Fibroblast of skin of scalp (primary cell): ENCODE measurements around the gene ABHD13.
"Not testable (repeated sequence)": the region's sequence is repeated elsewhere in the genome, so short reads cannot be mapped to it uniquely, and the experiment has no call there.

ENCODE experiments used
- DNase-seq: peaks from one replicate; pipeline ENCODE4 v3.0.0-alpha.2; 2013

The ABHD13 gene

DNA sequence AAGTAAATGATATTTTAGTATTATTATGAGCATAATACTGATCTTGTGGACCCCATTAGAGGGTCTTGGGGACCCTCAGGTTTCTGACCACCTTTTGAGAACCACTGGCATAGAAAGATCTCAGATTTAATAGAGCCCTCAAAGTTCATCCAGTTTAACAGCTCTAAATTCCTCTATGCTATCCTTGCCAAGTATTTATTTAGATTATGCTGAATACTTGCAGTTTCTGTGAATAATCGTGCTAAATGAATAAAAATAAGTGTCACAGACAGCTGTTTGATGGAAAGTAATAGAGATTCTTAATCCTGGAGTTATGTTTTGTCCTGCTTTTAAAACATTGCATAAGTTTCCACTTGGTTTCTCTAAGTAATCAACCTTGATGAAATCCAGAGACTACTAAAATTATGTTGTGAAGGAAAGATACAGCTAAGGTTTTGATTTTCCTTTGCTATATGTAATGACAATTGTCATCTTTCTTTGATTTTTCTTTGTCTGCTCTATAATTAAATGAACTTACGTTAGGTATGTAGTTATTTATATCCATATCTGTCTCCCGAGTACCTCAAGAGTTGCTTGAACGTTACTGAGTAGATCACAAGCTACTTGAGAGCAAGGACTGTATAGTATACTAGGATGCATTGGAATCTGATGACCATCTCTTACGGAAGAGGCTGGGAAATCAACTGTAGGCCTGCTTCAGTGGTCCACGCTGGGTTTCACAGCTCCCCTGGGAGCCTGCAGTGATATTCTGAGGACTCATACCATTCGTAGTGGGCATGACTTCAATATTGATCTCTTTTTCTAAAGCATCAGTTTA lies 5.7 kb downstream of the ABHD13 start:
- DNase-seq: no peak

DNA sequence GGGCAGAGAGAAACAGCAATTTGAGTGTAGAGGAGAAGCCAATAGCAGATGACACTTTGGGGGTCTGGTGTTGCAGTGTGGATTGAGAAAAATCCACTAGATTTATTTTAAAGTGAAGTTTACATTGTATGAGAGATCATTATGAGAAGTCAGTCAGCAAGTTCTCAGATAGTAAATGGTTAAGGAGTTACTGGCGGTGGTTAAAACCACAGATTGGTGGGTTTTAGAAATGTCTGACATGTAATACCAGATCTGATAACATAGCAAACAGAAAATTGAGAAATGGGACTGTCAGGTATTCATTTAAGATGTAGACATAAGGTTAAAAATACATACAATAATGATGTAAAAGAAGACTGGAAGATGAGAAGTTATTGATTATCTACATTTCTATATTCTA lies 7.2 kb downstream of the ABHD13 start:
- DNase-seq: no peak

DNA sequence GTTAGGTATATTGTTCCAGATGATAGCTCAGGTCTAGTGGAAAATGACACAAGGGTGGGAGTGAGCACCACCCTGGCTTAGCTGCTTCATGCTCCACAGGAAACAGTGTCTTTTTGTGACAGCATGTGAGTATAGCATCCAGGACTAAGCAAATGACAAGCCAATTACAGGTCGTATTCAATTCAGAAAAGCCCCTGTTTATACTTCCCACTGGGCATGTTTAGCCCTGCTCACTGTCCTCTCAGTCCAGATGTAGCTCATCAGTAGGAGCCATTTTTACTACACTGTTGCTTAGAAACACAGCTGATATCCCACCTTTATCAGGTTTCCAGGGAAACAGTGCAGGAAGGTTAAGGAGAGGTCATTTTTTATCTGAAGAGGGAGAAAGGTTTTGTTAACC lies 8.0 kb downstream of the ABHD13 start:
- no peak for DNase-seq

DNA sequence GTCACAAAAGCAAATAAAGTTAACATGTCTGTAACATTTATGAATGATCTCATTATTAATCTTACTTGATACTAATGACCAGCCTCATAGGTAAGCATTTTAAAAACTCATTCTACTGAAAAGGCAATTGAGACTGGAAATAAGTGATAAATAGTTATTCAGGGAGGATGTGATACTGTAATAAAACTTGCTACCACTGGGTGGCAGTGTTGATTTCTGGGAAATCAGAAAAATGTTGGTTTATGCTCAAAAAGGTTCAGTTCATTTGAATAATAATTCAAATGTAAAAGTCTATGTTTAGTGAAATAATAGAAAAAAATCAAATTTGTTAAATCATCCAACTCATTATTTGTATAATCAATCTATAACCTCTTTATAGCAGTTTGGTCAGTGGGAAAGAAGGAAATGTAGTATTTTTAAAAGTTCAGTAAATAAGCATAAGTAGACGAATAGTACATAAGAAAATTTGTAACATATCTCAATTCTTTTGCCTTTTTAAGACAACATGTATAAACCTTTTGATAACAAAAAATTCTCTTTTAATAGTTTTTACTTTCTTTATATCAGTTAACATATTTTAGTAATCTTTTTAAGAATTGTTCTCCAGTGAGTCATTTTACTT lies 9.6 kb downstream of the ABHD13 start:
- DNase-seq: peak; percentile 35

DNA sequence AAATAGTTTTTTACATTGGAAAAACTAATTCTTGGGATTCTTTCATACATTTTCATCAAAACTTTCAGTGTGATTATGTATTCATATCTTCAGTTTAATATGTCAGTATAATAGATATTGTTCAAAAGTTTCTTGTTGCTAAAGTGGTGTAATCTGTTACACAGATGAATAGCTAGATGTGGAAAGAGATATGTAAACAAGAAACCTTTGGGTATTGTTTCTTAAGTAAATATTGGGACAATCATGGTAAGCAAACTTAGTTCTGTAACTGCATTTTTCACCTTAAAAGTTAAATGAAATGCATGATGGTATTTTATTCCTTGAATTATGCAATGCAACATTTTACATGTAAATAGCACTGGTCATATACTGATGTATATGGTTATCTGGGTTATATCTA lies 12.2 kb downstream of the ABHD13 start:
- DNase-seq: no peak

DNA sequence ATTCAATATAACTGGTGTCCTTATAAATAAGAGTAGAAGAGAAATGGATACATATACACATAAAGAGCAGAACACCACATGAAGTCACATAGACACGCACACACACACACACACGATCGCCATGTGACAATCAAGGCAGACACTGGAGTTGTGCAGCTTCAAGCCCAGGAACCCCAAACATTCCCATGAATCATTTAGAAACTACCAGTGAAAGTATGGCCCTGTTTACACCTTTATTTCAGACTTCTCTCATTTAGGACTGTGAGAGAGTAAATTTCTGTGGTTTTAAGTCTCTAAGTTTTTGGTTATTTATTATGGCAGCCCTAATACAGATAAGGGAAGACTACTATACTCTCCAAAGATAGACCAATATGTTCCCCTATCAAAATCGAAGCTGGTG lies 31.0 kb downstream of the ABHD13 start:
- DNase-seq: no peak

DNA sequence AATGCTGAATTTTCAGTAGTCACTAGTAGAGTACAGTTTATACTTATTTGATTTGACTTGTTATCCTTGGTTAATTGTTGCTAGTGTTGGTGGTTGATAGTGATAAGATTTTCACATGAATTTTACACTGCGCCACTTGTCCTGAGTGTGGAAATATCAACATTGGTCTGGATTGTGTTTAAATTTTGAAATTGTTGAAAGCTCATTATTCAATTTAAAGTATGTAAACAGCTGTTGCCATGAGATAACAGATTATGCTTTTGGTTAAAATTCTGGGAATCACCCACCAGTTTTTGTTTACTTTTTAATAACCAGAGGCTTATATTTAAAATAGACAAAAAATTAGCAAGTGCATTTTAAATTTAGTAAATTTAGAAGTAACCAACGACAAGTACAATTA lies 39.1 kb downstream of the ABHD13 start:
- DNase-seq: no peak

DNA sequence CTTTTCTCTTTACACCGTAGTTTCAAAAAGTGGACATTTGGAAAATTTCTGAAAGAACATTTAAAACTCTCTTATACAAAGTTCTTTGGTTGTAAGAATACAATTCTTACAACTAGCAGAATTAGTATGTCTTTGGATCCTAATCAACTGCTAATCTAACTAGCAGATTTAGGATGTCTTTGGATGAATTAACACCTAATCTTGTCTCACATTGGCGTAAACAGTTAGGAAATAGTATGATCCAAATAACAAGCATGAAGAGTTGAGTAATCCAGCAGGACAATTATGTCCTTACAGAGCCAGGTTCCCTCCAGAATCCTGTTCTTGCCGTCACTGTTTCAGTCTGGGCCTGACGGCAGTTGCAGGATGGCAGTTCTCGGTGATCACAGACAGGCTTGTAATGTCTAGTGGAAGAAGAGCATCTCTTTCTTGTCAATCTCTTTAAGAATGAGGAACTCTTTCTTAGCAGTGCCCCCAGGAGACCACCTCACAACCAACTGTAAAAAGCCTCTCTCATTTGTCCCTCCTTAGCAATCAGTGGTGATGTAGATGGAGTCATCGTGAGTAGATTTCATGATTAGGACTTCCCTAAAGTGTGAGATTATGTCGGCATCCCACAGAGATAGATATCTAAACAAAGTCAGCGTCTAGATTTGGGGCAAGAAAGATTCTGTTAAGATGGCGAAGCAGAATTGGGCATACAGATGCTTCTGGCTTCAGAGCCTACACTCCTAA lies 45.6 kb downstream of the ABHD13 start:
- no peak for DNase-seq

DNA sequence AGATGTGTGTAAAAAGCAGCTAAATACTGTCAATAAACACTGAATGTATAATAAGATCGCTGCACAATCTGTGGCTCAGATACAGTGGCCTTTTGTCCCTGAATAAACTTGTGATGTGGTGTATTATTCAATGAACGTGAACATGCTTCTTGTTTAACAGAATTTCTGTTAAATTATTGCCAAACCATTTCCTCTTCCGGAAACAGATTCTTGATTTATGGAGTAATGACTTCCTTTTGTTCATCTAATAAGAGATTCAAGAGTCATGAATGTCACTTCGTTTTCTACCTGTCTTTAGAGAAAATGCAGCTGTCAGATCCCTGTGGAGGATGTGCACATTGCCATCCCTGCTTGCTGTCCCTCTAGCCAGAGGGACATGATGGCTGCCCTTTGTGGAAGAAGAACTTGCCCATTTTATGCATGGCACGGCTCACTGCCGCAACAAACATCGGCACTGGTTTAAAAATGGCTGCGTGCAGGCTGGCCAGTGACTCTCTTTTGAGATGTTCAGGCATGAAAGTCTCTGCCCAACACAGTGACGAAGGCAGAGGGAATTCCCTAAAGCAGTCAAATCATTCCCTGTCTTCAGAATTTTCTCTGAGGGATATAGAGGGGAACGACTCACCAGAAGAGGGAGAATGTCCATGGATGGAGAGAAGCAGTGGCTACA lies 48.3 kb downstream of the ABHD13 start:
- DNase-seq: no peak

DNA sequence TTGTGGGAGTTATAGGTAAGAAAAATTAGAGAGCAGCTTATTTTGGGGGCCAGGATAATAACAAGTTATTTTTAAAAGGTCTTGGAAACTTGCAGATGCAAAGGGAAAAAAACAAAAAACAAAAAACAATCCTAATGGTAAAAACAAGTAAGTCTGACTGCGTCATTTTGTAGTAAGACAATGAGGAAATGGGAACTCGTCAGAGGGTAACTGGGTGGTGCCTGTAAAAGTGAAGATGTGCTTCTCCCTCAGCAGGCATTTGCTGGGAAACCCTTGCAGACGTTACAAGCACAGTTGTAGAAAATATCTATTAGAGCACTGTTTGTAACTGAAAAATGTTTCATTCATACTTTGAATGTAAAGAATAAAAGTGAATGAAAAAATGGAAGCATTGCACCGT lies 49.2 kb downstream of the ABHD13 start:
- DNase-seq: no peak

DNA sequence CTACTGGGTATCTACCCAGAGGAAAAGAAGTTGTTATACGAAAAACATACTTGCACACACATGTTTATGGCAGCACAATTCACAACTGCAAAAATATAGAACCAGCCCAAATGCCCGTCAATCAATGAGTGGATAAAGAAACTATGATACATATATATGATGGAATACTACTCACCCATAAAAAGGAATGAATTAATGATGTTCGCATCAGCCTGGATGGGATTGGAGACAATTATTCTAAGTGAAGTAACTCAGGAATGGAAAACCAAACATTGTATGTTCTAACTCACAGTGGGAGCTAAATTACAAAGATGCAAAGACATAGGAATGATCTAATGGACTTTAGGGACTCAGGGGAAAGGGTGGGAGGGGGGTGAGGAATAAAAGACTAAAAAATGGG lies 49.7 kb downstream of the ABHD13 start:
- not testable (repeated sequence) for DNase-seq

DNA sequence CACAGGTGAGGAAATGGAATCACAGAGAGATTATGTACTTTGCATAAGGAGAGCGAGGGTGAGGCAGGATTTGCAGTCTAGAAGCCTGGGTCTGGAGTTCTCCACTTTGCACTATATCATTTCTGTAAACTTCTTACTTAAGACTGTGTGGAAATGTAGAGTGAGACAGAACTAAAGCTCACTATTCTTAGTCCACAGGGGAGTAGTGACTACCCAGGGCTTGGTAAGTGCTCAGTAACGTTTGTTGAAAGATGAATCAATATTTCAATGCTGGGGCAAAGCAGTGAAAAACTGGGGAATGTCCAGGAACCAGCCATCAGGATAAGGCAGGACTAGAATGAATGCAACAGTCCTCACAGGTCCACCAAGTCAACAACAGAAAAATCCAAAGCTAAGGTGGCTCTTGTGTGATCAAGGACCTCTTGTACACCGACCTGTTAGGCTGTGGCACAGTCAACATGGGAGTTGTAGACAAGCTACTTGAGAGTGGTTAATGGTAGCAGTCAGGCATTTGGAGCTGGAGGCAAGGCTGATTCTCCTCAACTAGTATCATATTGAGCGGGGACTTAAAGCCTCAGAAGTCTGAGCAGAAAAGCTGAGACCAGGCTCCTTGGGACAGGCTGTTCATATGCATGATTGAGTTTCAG lies 50.4 kb downstream of the ABHD13 start:
- no peak for DNase-seq

DNA sequence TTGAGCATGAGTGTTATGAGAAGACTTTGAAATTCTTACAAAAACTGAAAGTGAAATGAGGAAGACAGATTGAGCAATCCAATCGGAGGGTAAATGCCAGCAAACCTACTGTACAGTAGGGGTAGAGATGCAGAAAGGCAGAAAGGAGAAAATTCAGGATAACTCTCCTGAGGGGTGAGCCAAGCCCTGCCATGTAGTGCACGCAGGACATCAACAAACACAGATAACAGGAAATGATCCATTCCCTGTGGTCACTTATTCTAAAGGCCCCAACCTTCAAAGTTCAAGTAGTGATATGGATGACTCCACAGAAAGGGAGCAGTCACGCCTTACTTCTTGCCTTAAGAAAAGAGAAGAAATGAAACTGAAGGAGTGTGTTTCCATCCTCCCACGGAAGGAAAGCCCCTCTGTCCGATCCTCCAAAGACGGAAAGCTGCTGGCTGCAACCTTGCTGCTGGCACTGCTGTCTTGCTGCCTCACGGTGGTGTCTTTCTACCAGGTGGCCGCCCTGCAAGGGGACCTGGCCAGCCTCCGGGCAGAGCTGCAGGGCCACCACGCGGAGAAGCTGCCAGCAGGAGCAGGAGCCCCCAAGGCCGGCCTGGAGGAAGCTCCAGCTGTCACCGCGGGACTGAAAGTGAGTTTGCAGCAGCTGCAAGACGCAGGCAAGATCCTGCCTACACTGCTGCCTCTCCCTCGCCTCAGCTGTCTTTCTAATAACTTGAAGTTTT lies 51.6 kb downstream of the ABHD13 start, which contains the start of gene TNFSF13B:
Gene TNFSF13B, plus strand, starts transcription at position 118 of the 728 bp plus-strand sequence. Its CDS starts 178 bp downstream, at position 296.
- DNase-seq: peak; percentile 14

DNA sequence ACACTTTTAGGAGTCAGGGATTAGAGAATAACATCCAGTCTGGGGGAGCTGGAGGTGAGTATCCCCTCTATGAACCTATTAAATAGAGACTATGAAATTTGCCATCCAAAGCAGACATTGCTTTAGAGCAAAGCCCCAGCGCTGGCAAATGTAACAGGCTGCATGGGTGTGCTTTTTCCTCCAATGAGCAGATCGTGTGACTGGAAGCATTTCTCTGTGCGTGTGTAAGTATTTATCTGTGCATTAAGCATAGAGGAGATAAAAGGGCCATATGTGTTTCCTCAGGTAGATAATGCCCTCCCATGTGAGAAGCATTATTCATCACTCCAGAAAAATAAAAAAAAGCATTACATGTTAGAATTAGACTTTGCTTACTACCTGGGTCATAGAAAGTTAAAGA lies 52.2 kb downstream of the ABHD13 start:
- DNase-seq: no peak

DNA sequence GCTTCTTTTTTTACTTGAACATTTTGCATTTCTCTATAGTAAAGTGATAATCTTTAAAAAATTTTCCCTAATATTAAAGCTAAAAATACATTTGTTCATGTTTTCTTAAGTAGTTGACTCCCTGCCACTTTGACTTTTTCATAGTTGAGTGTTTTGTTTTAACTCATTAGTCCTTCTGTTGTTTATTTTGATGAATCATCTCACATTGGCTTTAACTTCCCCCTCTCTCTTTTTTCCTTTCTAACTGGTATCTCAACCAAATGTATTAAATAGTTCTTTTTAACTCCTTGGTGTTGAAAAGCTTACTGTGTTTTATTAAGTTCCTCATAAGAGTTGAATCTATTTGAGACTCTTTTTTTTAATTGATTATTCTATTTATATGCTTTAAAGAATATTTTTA lies 54.1 kb downstream of the ABHD13 start:
- DNase-seq: peak; percentile 21

DNA sequence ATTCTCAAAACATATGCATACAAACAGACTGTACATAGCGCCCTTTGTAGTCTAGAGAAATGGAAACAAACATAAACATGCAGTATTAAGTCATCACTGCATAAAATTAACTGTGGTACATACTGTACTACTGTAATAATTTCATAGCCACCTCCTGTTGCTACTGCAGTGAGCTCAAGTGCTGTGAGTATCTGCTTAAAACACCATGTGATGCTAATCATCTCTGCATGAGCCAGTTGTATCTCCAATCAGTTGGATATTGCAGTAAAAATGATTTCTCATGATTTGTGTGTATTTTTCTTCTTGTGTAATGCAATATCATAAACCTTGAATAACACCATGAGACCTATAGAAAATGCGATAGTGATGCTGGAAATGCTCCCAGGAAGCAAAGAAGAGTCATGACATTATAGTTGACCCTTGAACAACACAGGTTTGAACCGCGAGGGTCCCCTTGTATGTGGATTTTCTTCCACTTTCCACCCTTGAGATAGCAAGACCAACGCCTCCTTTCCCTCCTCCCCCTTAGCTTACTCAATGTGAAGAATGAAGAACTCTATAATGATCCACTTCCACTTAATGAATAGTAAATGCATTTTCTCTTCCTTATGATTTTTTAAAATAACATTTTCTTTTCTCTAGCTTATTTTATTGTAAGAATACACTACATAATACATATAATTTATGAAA lies 55.4 kb downstream of the ABHD13 start:
- no peak for DNase-seq

DNA sequence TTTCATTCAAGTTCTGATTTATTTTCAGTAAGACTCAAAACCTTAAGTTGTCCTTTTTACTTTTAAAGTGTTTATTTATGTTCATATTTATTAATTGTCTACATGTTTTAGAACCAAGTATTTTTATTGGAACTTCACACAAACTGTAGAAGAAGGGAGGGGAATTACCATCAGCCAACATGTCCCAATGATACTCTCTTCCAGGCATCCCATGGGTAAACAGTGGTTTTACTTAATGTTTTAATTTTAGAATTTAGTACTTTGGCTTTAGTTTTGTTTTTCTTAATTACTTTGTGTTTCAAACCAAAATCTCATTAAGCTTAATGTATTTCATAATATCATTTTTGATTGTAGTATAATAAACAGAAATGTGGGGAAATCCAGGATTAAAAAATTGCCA lies 56.5 kb downstream of the ABHD13 start:
- no peak for DNase-seq

DNA sequence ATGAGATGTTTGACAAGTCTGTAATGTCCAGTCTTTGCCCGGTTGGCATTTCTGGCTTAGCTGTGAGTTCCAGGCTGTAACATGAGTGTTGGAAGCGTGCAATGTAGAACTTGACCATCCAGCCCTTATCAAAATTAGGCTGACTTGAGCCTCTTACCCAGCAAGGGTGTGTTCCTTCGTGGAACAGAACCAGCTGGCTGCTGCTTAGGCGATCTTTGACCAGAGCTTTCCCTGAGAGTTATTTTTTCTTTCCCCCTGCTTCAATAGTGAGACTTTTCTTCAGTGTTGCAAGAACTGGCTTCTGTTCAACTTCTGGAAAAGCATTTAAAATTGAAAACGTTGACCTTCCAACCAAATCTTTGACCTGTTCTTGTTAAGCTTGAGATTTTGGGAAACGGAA lies 57.9 kb downstream of the ABHD13 start:
- DNase-seq: no peak

DNA sequence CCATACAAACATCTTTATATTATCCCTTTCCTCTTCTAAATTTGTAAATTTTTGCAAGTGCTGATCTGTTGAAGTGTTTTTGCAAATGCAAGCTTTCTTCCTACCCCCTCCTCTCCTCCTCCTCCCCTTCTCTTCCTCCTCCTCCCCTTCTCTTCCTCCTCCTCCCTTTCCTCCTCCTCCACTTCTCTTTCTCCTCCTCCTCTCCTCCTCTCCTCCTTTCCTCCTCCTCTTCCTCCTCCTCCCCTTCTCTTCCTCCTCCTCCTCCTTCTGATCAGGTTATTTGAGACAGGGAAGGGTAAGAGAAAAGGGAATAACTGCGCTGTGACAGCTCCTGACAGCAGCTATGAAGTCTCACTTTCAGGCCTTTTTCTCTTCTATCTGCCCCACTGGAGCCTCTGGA lies 60.3 kb downstream of the ABHD13 start:
- no peak for DNase-seq

DNA sequence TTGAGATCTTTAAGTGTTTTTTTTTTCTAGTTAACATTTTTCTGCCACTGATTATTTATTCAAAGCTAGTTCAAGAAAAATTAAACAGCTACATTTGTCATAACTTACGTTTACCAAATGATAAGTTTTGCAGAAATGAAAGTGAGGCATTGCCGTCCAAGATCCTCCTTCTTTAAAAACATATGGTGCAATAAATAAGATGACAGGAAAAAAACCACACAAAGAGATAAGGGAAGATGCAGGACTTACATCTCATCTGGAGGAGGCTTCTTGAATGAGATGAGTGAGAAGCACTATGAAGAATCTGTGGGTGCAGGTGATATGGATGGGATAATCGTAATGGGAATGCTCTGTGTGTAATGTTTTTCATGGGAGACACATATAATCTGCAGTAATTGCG lies 63.7 kb downstream of the ABHD13 start:
- DNase-seq: no peak

DNA sequence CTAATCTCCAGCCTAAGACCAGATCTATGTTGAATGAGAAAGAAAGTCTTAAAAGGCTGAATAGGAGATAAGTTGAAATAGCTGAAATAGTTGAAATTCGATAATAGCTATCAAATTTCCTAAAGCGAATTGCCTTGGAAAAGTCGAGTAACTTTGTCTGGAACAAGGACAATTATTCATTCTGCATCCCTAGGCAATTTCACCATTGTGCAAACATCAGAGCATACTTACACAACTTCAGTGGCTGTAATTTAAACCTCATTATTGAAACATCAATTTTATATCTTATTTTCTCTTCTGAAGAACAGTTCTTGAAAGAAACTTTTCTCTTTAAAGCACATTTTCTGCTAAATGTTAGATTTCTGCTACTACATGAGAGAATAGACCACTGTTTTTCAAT lies 64.9 kb downstream of the ABHD13 start:
- no peak for DNase-seq
